Breast epithelium (tissue), 4 donors: ENCODE results near the gene FGFBP2. TPM values are rescaled to one million over a fixed set of nuclear protein-coding genes. Genes with fewer than 3 reads are reported as not detected.

Experiments used
- DNase-seq, 2 donors: peaks; one replicate each; pipeline ENCODE4 v3.0.0-alpha.2; 2019; ENCODE audit warnings: low spot score in 2 of 2
- H3K27ac ChIP-seq, 2 donors: fragments of 200-600 bp; sonication (generic) in 1 of 2; one replicate each; pipeline ENCODE4 v1.5.1; 2016 to 2019; ENCODE audit warnings: mild to moderate bottlenecking in 1 of 2
- H3K27me3 ChIP-seq, 2 donors: fragments of 200-600 bp; sonication (generic) in 1 of 2; one replicate each; pipeline versions ENCODE4 v1.5.1 to v1.6.0; 2017 to 2019; ENCODE audit warnings: control low read depth in 1 of 2, mild to moderate bottlenecking in 1 of 2
- H3K36me3 ChIP-seq: fragments of 200-600 bp; one replicate; pipeline ENCODE4 v1.5.1; 2019
- H3K4me1 ChIP-seq, 2 donors: fragments of 200-600 bp; sonication (generic); one replicate each; pipeline ENCODE4 v1.5.1; 2016 to 2019; ENCODE audit warnings: control low read depth in 1 of 2
- H3K4me3 ChIP-seq, 3 donors: fragments of 200-600 bp; sonication (generic); 1 replicate in 2 of 3; 2 replicates in 1 of 3; pipeline ENCODE4 v1.5.1; 2016 to 2019; ENCODE audit warnings: mild to moderate bottlenecking in 3 of 3, moderate library complexity in 2 of 3
- H3K9me3 ChIP-seq, 2 donors: fragments of 200-600 bp; sonication (generic) in 1 of 2; one replicate each; pipeline ENCODE4 v1.5.1; 2016 to 2019; ENCODE audit warnings: control low read depth in 1 of 2
- CTCF ChIP-seq, 3 donors: fragments of 450-650 bp; IDR thresholded peaks; one replicate each; pipeline ENCODE4 v1.5.1; 2016 to 2017; ENCODE audit warnings: antibody characterized with exemption in 3 of 3, mild to moderate bottlenecking in 3 of 3, moderate library complexity in 3 of 3
- POLR2A ChIP-seq: fragments of 450-650 bp; IDR thresholded peaks from one replicate; pipeline ENCODE4 v1.6.1; 2016; ENCODE audit warnings: antibody characterized with exemption, mild to moderate bottlenecking, moderate library complexity
- POLR2AphosphoS5 ChIP-seq, 3 donors: sonication (generic); formaldehyde crosslinking; IDR thresholded peaks; one replicate each; pipeline ENCODE4 v1.6.1; 2017; ENCODE audit warnings: antibody characterized with exemption in 3 of 3
- intact Hi-C: fragments of 100-400 bp; cut with DNase I; formaldehyde crosslinking; loops from one replicate; pipeline ENCODE4 v1.15.1; 2023; ENCODE audit warnings: low total_unique reads
- total RNA-seq, 3 donors: library from RNA; depleted of rRNA; stranded (reverse); fragments of >200 nt; gene quantifications; one replicate each; pipeline ENCODE4 v1.1.0, GENCODE V29; 2016

The FGFBP2 gene
- total RNA-seq, 3 donors from 2014 or later = 3.4 to 6.4 (median 6.2) TPM

GRCh38 chr4:16005676-16006075 is 42.7 kb upstream of the FGFBP2 start:
- no peak overlapping the region for H3K4me3 ChIP-seq
- H3K36me3 ChIP-seq = no peaks in the 10 kb centered on the region
- DNase-seq = no peak
- no peaks in the 10 kb centered on the region for H3K27me3 ChIP-seq
- TF ChIP-seq CTCF (IDR thresholded peaks at IDR 0.05) (no peak), POLR2AphosphoS5 (IDR thresholded peaks at IDR 0.05) (no peak), POLR2A (no peak)
- intact Hi-C loops = no loop called here
- H3K4me1 ChIP-seq = no peaks in the 10 kb centered on the region
- no peak overlapping the region for H3K27ac ChIP-seq
- no peaks in the 10 kb centered on the region for H3K9me3 ChIP-seq

- TF ChIP-seq POLR2AphosphoS5 (IDR thresholded peaks at IDR 0.05) (no peak), CTCF (IDR thresholded peaks at IDR 0.05) (peak; percentile 35 to 71 (median 57))
- Histone ChIP-seq H3K36me3 (no peaks in the 10 kb centered on the region), H3K4me1 (no peaks in the 10 kb centered on the region), H3K9me3 (no peaks in the 10 kb centered on the region), H3K4me3 (no peak overlapping the region), H3K27ac (no peak overlapping the region), H3K27me3 (no peaks in the 10 kb centered on the region)
- peak in 1 of 2 donors; percentile 31 for DNase-seq
- intact Hi-C loops = no loop called here
These were observed 38.5 kb upstream of the FGFBP2 start for GRCh38 chr4:16001484-16001858.

- Histone ChIP-seq H3K9me3 (no peaks in the 10 kb centered on the region), H3K4me3 (no peak overlapping the region), H3K27ac (no peak overlapping the region), H3K27me3 (no peaks in the 10 kb centered on the region), H3K36me3 (no peaks in the 10 kb centered on the region), H3K4me1 (no peaks in the 10 kb centered on the region)
- TF ChIP-seq POLR2A (no peak), POLR2AphosphoS5 (IDR thresholded peaks at IDR 0.05) (no peak)
- no peak for DNase-seq
- intact Hi-C loops = no loop called here
These were observed 37.9 kb upstream of the FGFBP2 start for GRCh38 chr4:16000708-16001483.

- Histone ChIP-seq H3K4me1 (no peaks in the 10 kb centered on the region), H3K36me3 (no peaks in the 10 kb centered on the region), H3K27ac (no peak overlapping the region), H3K9me3 (no peaks in the 10 kb centered on the region), H3K27me3 (no peaks in the 10 kb centered on the region), H3K4me3 (no peak overlapping the region)
- no peak for DNase-seq
- no peak for TF ChIP-seq POLR2AphosphoS5 (IDR thresholded peaks at IDR 0.05)
- no peak for TF ChIP-seq POLR2A
- no peak for TF ChIP-seq CTCF (IDR thresholded peaks at IDR 0.05)
- intact Hi-C loops = no loop called here
These were observed 33.8 kb upstream of the FGFBP2 start for GRCh38 chr4:15996773-15997172.

GRCh38 chr4:15995826-15996225 is 32.9 kb upstream of the FGFBP2 start:
- no peak for DNase-seq
- no peak for TF ChIP-seq POLR2AphosphoS5 (IDR thresholded peaks at IDR 0.05)
- no peak for TF ChIP-seq CTCF (IDR thresholded peaks at IDR 0.05)
- TF ChIP-seq POLR2A = no peak
- intact Hi-C loops = no loop called here

GRCh38 chr4:15992167-15992485 is 29.2 kb upstream of the FGFBP2 start:
- no peaks in the 10 kb centered on the region for H3K27me3 ChIP-seq
- DNase-seq = no peak
- H3K36me3 ChIP-seq = no peaks in the 10 kb centered on the region
- H3K4me1 ChIP-seq = no peaks in the 10 kb centered on the region
- intact Hi-C loops = no loop called here
- TF ChIP-seq POLR2AphosphoS5 (IDR thresholded peaks at IDR 0.05) = no peak
- no peak for TF ChIP-seq CTCF (IDR thresholded peaks at IDR 0.05)
- TF ChIP-seq POLR2A = no peak
- no peak overlapping the region for H3K4me3 ChIP-seq
- no peak overlapping the region for H3K27ac ChIP-seq
- no peaks in the 10 kb centered on the region for H3K9me3 ChIP-seq

More at GRCh38 chr4:15995826-15996225, 32.9 kb upstream of the FGFBP2 start:
- Histone ChIP-seq H3K4me1 (no peaks in the 10 kb centered on the region), H3K27ac (no peak overlapping the region), H3K36me3 (no peaks in the 10 kb centered on the region), H3K4me3 (no peak overlapping the region), H3K27me3 (no peaks in the 10 kb centered on the region), H3K9me3 (no peaks in the 10 kb centered on the region)
